Vagina (tissue), 2 donors: ENCODE data around the gene LYL1.

Experiments used
- CTCF ChIP-seq, 3 experiments: fragments of 450-650 bp in 2 of 3; fragments of 200-600 bp in 1 of 3; sonication (generic) in 1 of 3; IDR thresholded peaks; one replicate each; pipeline ENCODE4 v1.5.1; 2017 to 2019; ENCODE audit warnings: antibody characterized with exemption in 3 of 3, mild to moderate bottlenecking in 2 of 3, moderate library complexity in 2 of 3
- POLR2A ChIP-seq, 2 donors: fragments of 450-650 bp; IDR thresholded peaks; one replicate each; pipeline ENCODE4 v1.6.1; 2017; ENCODE audit warnings: antibody characterized with exemption in 2 of 2, mild to moderate bottlenecking in 2 of 2, moderate library complexity in 2 of 2

GRCh38 chr19:13104848-13105711 lies 2.4 kb upstream of the LYL1 start:
- TF ChIP-seq POLR2A (IDR thresholded peaks at IDR 0.05), result no peak
- TF ChIP-seq CTCF (IDR thresholded peaks at IDR 0.05), result no peak
